H9 (cell line): ENCODE measurements around the gene GRB10. TPM values are rescaled to one million over a fixed set of nuclear protein-coding genes. Genes with fewer than 3 reads are reported as not detected.

Experiments
- DNase-seq: peaks from one replicate; pipeline ENCODE4 v3.0.0-alpha.2; 2017
- H2AFZ ChIP-seq: one replicate; pipeline ENCODE4 v1.6.1; 2013; ENCODE audit warnings: mild to moderate bottlenecking, low read length, control low read depth, moderate library complexity
- H2AK5ac ChIP-seq: 2 replicates; pipeline ENCODE4 v1.6.1; 2013; ENCODE audit warnings: low read length, control low read depth, mixed read lengths; ENCODE audit not compliant: insufficient read length
- H2BK120ac ChIP-seq: one replicate; pipeline ENCODE4 v1.6.1; 2013; ENCODE audit warnings: low read depth, mild to moderate bottlenecking, low read length, control low read depth, inconsistent platforms; ENCODE audit not compliant: poor library complexity, severe bottlenecking
- H2BK12ac ChIP-seq: 2 replicates; pipeline ENCODE4 v1.6.1; 2013; ENCODE audit warnings: low read length, control low read depth, mixed read lengths, low read depth; ENCODE audit not compliant: insufficient read length
- H2BK15ac ChIP-seq: 2 replicates; pipeline ENCODE4 v1.6.1; 2013; ENCODE audit warnings: low read depth, low read length, control low read depth
- H2BK20ac ChIP-seq: one replicate; pipeline ENCODE4 v1.6.1; 2013; ENCODE audit warnings: low read depth, mild to moderate bottlenecking, low read length, control low read depth, inconsistent platforms; ENCODE audit not compliant: poor library complexity, severe bottlenecking
- H2BK5ac ChIP-seq: 2 replicates; pipeline ENCODE4 v1.6.1; 2013; ENCODE audit warnings: low read length, control low read depth, mixed read lengths; ENCODE audit not compliant: insufficient read length
- H3K14ac ChIP-seq: 2 replicates; pipeline ENCODE4 v1.6.1; 2013; ENCODE audit warnings: low read length, control low read depth; ENCODE audit not compliant: insufficient read depth
- H3K18ac ChIP-seq: 2 replicates; pipeline ENCODE4 v1.6.1; 2013; ENCODE audit warnings: low read depth, mild to moderate bottlenecking, mixed read lengths, low read length, control low read depth; ENCODE audit not compliant: insufficient read length
- H3K23ac ChIP-seq: 2 replicates; pipeline ENCODE4 v1.6.1; 2013; ENCODE audit warnings: low read length, control low read depth, mixed read lengths, low read depth; ENCODE audit not compliant: insufficient read length
- H3K23me2 ChIP-seq: 2 replicates; pipeline ENCODE4 v1.6.1; 2013; ENCODE audit warnings: low read depth, mild to moderate bottlenecking, mixed read lengths, low read length, control low read depth; ENCODE audit not compliant: insufficient read length, poor library complexity, severe bottlenecking
- H3K27ac ChIP-seq: 2 replicates; pipeline ENCODE4 v1.5.1; 2013; ENCODE audit warnings: low read length, control low read depth, mixed read lengths, low read depth; ENCODE audit not compliant: insufficient read length
- H3K27me3 ChIP-seq: 2 replicates; pipeline ENCODE4 v1.6.1; 2013; ENCODE audit warnings: low read length, control low read depth, inconsistent platforms; ENCODE audit not compliant: insufficient read depth
- H3K4ac ChIP-seq: 2 replicates; pipeline ENCODE4 v1.6.1; 2013; ENCODE audit warnings: low read depth, mild to moderate bottlenecking, control low read depth, inconsistent platforms, low read length, moderate library complexity
- H3K4me1 ChIP-seq: 2 replicates; pipeline ENCODE4 v1.6.1; 2013; ENCODE audit warnings: low read length, control low read depth, inconsistent platforms; ENCODE audit not compliant: insufficient read depth
- H3K4me2 ChIP-seq: 2 replicates; pipeline ENCODE4 v1.6.1; 2013; ENCODE audit warnings: low read length, control low read depth, mixed read lengths; ENCODE audit not compliant: insufficient read length, insufficient read depth
- H3K56ac ChIP-seq: 2 replicates; pipeline ENCODE4 v1.6.1; 2013; ENCODE audit warnings: low read depth, mild to moderate bottlenecking, mixed read lengths, low read length, control low read depth; ENCODE audit not compliant: insufficient read length
- H3K79me1 ChIP-seq: 2 replicates; pipeline ENCODE4 v1.6.1; 2013; ENCODE audit warnings: low read depth, mild to moderate bottlenecking, moderate library complexity, low read length, control low read depth, inconsistent platforms; ENCODE audit not compliant: insufficient read depth, poor library complexity, severe bottlenecking
- H3K79me2 ChIP-seq: 2 replicates; pipeline ENCODE4 v1.6.1; 2013; ENCODE audit warnings: low read length, control low read depth, inconsistent platforms; ENCODE audit not compliant: insufficient read depth
- H3K9ac ChIP-seq: 2 replicates; pipeline ENCODE4 v1.6.1; 2013; ENCODE audit warnings: low read length, control low read depth, mixed read lengths; ENCODE audit not compliant: insufficient read length; ENCODE audit errors: extremely low read depth
- H3K9me3 ChIP-seq: one replicate; pipeline ENCODE4 v1.6.1; 2013; ENCODE audit warnings: low read depth, low read length, inconsistent platforms; ENCODE audit not compliant: control insufficient read depth
- H3T11ph ChIP-seq: one replicate; pipeline ENCODE4 v1.6.1; 2013; ENCODE audit warnings: mild to moderate bottlenecking, low read length, control low read depth, inconsistent platforms
- H4K20me1 ChIP-seq: one replicate; pipeline ENCODE4 v1.6.1; 2013; ENCODE audit not compliant: control insufficient read depth, insufficient read length, insufficient read depth
- H4K5ac ChIP-seq: 2 replicates; pipeline ENCODE4 v1.6.1; 2013; ENCODE audit warnings: low read depth, mild to moderate bottlenecking, mixed read lengths, low read length, control low read depth; ENCODE audit not compliant: insufficient read length
- H4K8ac ChIP-seq: replicated peaks from 2 replicates; pipeline ENCODE4 v1.6.1; 2013; ENCODE audit warnings: low read length, control low read depth, mixed read lengths, low read depth; ENCODE audit not compliant: insufficient read length
- H4K91ac ChIP-seq: 2 replicates; pipeline ENCODE4 v1.6.1; 2013; ENCODE audit warnings: low read depth, mild to moderate bottlenecking, moderate library complexity, mixed read lengths, low read length, control low read depth; ENCODE audit not compliant: insufficient read length
- H3K27ac Mint-ChIP-seq, 3 experiments: 2 replicates in 2 of 3; 3 replicates in 1 of 3; pipeline ENCODE4 v1.8.0; 2020 to 2021; ENCODE audit warnings: mixed read lengths in 3 of 3, mild to moderate bottlenecking in 1 of 3, moderate library complexity in 1 of 3
- H3K27me3 Mint-ChIP-seq: 2 replicates; pipeline ENCODE4 v1.8.0; 2021; ENCODE audit warnings: low read depth, mild to moderate bottlenecking, moderate library complexity, mixed read lengths
- H3K36me3 Mint-ChIP-seq, 3 experiments: 2 replicates in 2 of 3; 3 replicates in 1 of 3; pipeline ENCODE4 v1.8.0; 2020 to 2021; ENCODE audit warnings: low read depth in 3 of 3, mixed read lengths in 3 of 3; ENCODE audit not compliant: insufficient read depth in 1 of 3
- H3K4me1 Mint-ChIP-seq, 2 experiments: 2 replicates each; pipeline ENCODE4 v1.8.0; 2020; ENCODE audit warnings: mixed read lengths in 2 of 2
- H3K4me3 Mint-ChIP-seq, 2 experiments: 2 replicates in 1 of 2; 3 replicates in 1 of 2; pipeline ENCODE4 v1.8.0; 2020 to 2021; ENCODE audit warnings: mild to moderate bottlenecking in 2 of 2, mixed read lengths in 2 of 2, moderate library complexity in 1 of 2
- H3K9me3 Mint-ChIP-seq, 2 experiments: 2 replicates in 1 of 2; 3 replicates in 1 of 2; pipeline ENCODE4 v1.8.0; 2020; ENCODE audit warnings: mild to moderate bottlenecking in 2 of 2, mixed read lengths in 2 of 2, moderate library complexity in 1 of 2
- WGBS: extraction: QIAGEN DNeasy Blood & Tissue Kit; methylation state at CpG from one replicate; pipeline ENCODE4 v1.1.7; 2013; ENCODE audit warnings: missing lambda C conversion rate, low lambda C conversion rate, mixed read lengths; ENCODE audit not compliant: insufficient read length; ENCODE audit errors: extremely low coverage; 5-methylcytosine and 5-hydroxymethylcytosine counted together
- total RNA-seq: library from RNA; stranded (reverse); gene quantifications from 2 replicates; pipeline ENCODE4 v1.2.1, GENCODE V29; 2021
- TF ChIP-seq, protein P1 (sequence below): fragments of 200-600 bp; sonication (generic); conservative IDR thresholded peaks from 3 replicates; pipeline ENCODE4 v1.8.0; 2021; ENCODE audit warnings: antibody characterized with exemption, mild to moderate bottlenecking

The GRB10 gene
- total RNA-seq, 1 experiment from 2014 or later: 108 TPM

DNA sequence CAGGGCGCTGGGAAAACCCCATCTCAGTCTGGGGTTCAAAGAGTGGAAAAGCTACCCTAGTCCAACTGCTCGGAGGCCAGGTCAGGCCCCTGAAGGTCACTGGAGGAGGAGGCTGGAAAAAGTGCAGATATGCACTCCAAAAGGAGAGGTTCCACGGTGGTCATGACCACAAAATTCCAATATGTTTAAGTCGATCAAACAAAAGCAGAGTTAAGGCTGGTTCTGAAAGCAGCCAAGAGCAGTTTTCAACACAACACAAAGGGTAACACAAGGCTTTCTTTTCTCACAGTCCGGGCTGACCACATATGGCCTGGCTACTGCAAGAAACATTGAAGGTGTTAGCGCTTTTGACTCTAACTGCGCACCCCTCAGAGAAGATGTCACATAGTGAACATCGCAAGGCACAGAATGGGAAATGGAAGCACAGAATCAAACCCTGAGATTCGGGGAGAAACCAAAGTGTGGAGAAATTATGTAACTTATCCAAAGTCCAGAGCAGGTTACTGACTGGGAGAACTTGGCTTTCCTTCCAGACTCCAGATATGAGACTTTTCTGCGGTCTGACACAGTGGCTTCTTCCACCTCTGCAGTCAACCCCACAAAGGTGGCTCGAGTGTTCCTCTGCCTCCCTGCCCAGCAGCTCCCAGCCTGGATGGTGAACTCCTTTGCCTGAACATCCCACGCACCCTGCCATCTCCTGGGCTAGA, 1.3 kb upstream of the GRB10 start:
- no peak overlapping the region for H2AFZ ChIP-seq
- H2BK15ac ChIP-seq: no peak overlapping the region
- H2BK120ac ChIP-seq: no peak overlapping the region
- H2BK12ac ChIP-seq: no peak overlapping the region
- peaks cover 20 to 44% (median 39%) of the 10 kb centered on the region in 3 experiments for H3K36me3 Mint-ChIP-seq
- H3K56ac ChIP-seq: no peak overlapping the region
- no peak overlapping the region for H3K27ac ChIP-seq
- TF ChIP-seq, protein P1, sequence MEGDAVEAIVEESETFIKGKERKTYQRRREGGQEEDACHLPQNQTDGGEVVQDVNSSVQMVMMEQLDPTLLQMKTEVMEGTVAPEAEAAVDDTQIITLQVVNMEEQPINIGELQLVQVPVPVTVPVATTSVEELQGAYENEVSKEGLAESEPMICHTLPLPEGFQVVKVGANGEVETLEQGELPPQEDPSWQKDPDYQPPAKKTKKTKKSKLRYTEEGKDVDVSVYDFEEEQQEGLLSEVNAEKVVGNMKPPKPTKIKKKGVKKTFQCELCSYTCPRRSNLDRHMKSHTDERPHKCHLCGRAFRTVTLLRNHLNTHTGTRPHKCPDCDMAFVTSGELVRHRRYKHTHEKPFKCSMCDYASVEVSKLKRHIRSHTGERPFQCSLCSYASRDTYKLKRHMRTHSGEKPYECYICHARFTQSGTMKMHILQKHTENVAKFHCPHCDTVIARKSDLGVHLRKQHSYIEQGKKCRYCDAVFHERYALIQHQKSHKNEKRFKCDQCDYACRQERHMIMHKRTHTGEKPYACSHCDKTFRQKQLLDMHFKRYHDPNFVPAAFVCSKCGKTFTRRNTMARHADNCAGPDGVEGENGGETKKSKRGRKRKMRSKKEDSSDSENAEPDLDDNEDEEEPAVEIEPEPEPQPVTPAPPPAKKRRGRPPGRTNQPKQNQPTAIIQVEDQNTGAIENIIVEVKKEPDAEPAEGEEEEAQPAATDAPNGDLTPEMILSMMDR: no peak
- no peak overlapping the region for H2AK5ac ChIP-seq
- no peak overlapping the region for H4K91ac ChIP-seq
- H3K9ac ChIP-seq: no peak overlapping the region
- H3K9me3 Mint-ChIP-seq: peaks cover 18 to 23% of the 10 kb centered on the region in 2 experiments
- peaks cover 5% of the 10 kb centered on the region for H3K79me1 ChIP-seq
- H3K4ac ChIP-seq: no peak overlapping the region
- no peak overlapping the region for H3K23ac ChIP-seq
- no peak for DNase-seq
- H4K5ac ChIP-seq: no peak overlapping the region
- H3K18ac ChIP-seq: no peak overlapping the region
- no CpG with 5 or more reads among the region's 12 CpGs for WGBS
- H4K8ac ChIP-seq: no peak overlapping the region
- peaks cover 62% of the 10 kb centered on the region; the same call in 1 of the 2 replicates for H3K79me2 ChIP-seq
- H3K4me2 ChIP-seq: peak overlapping the region; percentile 19
- peaks cover 8% of the 10 kb centered on the region for H3K9me3 ChIP-seq
- no peak overlapping the region for H3T11ph ChIP-seq
- no peaks in the 10 kb centered on the region; the same call in 1 of the 2 replicates for H3K27me3 ChIP-seq
- H3K4me3 Mint-ChIP-seq: peak overlapping the region in 1 of 2 experiments; percentile 85; a peak in 2 of 5 replicates
- no peaks in the 10 kb centered on the region for H4K20me1 ChIP-seq
- no peak overlapping the region; the same call in 1 of the 2 replicates for H3K14ac ChIP-seq
- peak overlapping the region in 1 of 3 experiments; percentile 18; a peak in 1 of 7 replicates for H3K27ac Mint-ChIP-seq
- H3K23me2 ChIP-seq: peaks cover 4% of the 10 kb centered on the region
- no peak overlapping the region for H2BK5ac ChIP-seq
- H3K27me3 Mint-ChIP-seq: peaks cover 5% of the 10 kb centered on the region; the same call in 1 of the 2 replicates
- no peaks in the 10 kb centered on the region; the same call in 1 of the 2 replicates for H3K4me1 ChIP-seq
- peaks cover 46 to 57% of the 10 kb centered on the region in 2 experiments for H3K4me1 Mint-ChIP-seq
- H2BK20ac ChIP-seq: no peak overlapping the region
